Testis (tissue), 3 donors: ENCODE results near the gene ARHGAP22. TPM values are rescaled to one million over a fixed set of nuclear protein-coding genes. Genes with fewer than 3 reads are reported as not detected.

Experiments
- DNase-seq: peaks from one replicate; pipeline ENCODE4 v3.0.0-alpha.2; 2019
- H3K27ac ChIP-seq, 2 donors: fragments of 200-600 bp; sonication (generic); one replicate each; pipeline ENCODE4 v1.5.1; 2019
- H3K27me3 ChIP-seq: fragments of 200-600 bp; sonication (generic); one replicate; pipeline ENCODE4 v1.5.1; 2019
- H3K36me3 ChIP-seq: fragments of 200-600 bp; sonication (generic); one replicate; pipeline ENCODE4 v1.5.1; 2017; ENCODE audit warnings: low read depth; ENCODE audit errors: missing control alignments
- H3K4me1 ChIP-seq: fragments of 200-600 bp; sonication (generic); one replicate; pipeline ENCODE4 v1.5.1; 2019
- H3K4me3 ChIP-seq, 2 donors: fragments of 200-600 bp; sonication (generic); one replicate each; pipeline ENCODE4 v1.5.1; 2017 to 2019
- H3K9me3 ChIP-seq: fragments of 200-600 bp; sonication (generic); one replicate; pipeline ENCODE4 v1.5.1; 2017
- CTCF ChIP-seq, 3 experiments: fragments of 450-650 bp in 2 of 3; fragments of 200-600 bp in 1 of 3; sonication (generic) in 1 of 3; IDR thresholded peaks; one replicate each; pipeline ENCODE4 v1.5.1; 2016 to 2019; ENCODE audit warnings: antibody characterized with exemption in 3 of 3, mild to moderate bottlenecking in 2 of 3, moderate library complexity in 1 of 3
- POLR2A ChIP-seq: fragments of 450-650 bp; IDR thresholded peaks from one replicate; pipeline ENCODE4 v1.6.1; 2017; ENCODE audit warnings: antibody characterized with exemption, mild to moderate bottlenecking, moderate library complexity
- WGBS, 2 donors: methylation state at CpG; one replicate each; pipeline ENCODE4 v1.1.5; 2018; 5-methylcytosine and 5-hydroxymethylcytosine counted together
- intact Hi-C: fragments of 100-400 bp; cut with DNase I; formaldehyde crosslinking; loops from one replicate; pipeline ENCODE4 v1.15.1; 2023; ENCODE audit warnings: low total_unique reads
- polyA plus RNA-seq: library from polyadenylated mRNA; stranded (reverse); fragments of 350-450 nt; fragmentation: Illumina TruSeq; extraction: RNeasy Lipid Tissue Mini Kit (QIAGEN cat#74804); gene quantifications from one replicate; pipeline ENCODE4 v1.2.3, GENCODE V29; 2014; ENCODE audit warnings: low read depth, low replicate concordance; ENCODE audit not compliant: insufficient read depth
- total RNA-seq, 2 donors: library from RNA; depleted of rRNA; stranded (reverse); fragments of >200 nt; gene quantifications; one replicate each; pipeline ENCODE4 v1.2.3, GENCODE V29; 2016

Gene ARHGAP22
- total and polyA plus RNA-seq, 3 donors from 2014 or later, result 6.2 to 11.9 (median 8.8) TPM

GRCh38 chr10:48439031-48439430 is 165.8 kb downstream of the ARHGAP22 start:
- no peak for DNase-seq
- H3K9me3 ChIP-seq, result no peaks in the 10 kb centered on the region
- 89 to 96% methylated on average over 2 of the region's 2 CpGs for WGBS, 2 donors
- TF ChIP-seq CTCF (IDR thresholded peaks at IDR 0.05) (no peak), POLR2A (no peak)
- no peaks in the 10 kb centered on the region for H3K27me3 ChIP-seq
- no peaks in the 10 kb centered on the region for H3K4me1 ChIP-seq
- H3K36me3 ChIP-seq, result no peaks in the 10 kb centered on the region
- H3K4me3 ChIP-seq, result no peak overlapping the region
- intact Hi-C loops, result no loop called here
- H3K27ac ChIP-seq, result no peak overlapping the region

DNA sequence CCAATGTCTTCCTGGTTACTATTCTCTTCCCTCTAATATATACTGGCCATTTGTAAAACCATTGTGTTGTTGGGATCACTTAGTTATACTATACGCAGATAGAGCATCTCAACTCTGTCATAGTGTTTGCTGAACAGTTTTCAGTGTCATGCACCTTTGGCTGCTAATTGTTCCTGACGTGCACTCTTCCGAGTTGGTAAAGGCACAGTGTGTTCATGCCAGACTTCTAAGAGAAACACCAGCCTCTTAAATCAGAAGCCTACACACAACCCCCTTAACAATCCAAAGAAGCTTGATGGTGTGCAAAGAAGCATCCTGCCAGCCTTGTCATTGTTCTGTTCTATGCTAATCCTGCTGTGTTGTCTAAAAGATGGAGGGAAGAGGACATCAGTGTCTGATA is 167.3 kb downstream of the ARHGAP22 start:
- no peak overlapping the region for H3K4me3 ChIP-seq
- H3K9me3 ChIP-seq, result no peaks in the 10 kb centered on the region
- WGBS, 2 donors, result 82 to 86% methylated on average over 3 of the region's 3 CpGs
- no peaks in the 10 kb centered on the region for H3K4me1 ChIP-seq
- DNase-seq, result no peak
- intact Hi-C loops, result no loop called here
- H3K27me3 ChIP-seq, result no peaks in the 10 kb centered on the region
- no peaks in the 10 kb centered on the region for H3K36me3 ChIP-seq
- no peak overlapping the region for H3K27ac ChIP-seq
- TF ChIP-seq CTCF (IDR thresholded peaks at IDR 0.05), result no peak
- no peak for TF ChIP-seq POLR2A

DNA sequence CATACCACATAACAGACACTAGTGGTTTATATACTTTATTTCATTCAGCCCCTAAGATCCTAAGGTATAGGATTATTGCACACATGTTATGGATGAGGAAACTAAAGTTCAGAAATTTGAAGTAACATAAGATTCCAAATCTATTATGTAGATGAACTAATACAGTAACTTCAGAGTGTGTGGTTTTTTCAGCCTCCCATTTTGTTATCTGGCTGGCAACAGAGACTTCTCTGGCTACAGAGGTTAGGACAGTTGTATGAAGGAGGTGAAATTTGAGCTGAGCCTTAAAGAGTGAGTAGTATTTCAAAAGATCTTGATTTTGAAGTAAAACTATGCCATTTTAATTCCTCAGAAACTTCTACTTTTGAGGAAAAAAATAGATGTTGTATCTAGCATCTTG is 173.0 kb downstream of the ARHGAP22 start:
- intact Hi-C loops, result no loop called here
- no peaks in the 10 kb centered on the region for H3K4me1 ChIP-seq
- H3K9me3 ChIP-seq, result no peaks in the 10 kb centered on the region
- H3K27me3 ChIP-seq, result no peaks in the 10 kb centered on the region
- DNase-seq, result no peak
- H3K36me3 ChIP-seq, result no peaks in the 10 kb centered on the region
- H3K27ac ChIP-seq, result no peak overlapping the region
- TF ChIP-seq CTCF (IDR thresholded peaks at IDR 0.05) (no peak), POLR2A (no peak)
- no peak overlapping the region for H3K4me3 ChIP-seq

DNA sequence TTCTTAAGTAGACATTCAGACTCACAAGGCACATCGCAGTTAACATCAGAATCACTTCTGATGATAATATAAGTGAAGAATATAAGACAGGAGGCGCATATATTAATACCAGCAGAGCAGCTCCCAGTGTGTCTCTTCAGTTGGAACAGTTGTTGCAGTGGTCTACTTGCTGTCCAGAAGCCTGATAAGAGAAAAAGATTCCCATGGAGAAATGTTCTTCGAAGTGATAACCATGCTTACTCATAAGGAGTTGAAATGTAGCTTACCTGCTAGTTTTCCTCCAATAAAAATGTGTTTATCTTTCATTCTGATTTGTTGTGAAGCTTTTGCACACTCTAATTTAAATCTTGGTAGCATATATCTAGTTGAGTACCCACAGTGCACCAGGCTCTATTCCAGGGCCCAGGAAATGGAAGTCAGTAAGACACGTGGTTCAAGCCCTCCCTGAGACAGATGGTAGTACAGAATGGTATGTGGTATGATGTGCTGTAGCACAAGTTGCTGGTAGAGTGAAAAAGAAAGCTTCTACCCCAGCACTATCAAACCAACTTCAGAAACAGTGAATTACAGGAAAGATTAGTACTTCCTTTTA is 174.4 kb downstream of the ARHGAP22 start:
- no peak for TF ChIP-seq POLR2A
- no peak for TF ChIP-seq CTCF (IDR thresholded peaks at IDR 0.05)
- WGBS, 2 donors, result 91 to 93% methylated on average over 4 of the region's 4 CpGs
- DNase-seq, result no peak
- no peak overlapping the region for H3K4me3 ChIP-seq
- H3K36me3 ChIP-seq, result no peaks in the 10 kb centered on the region
- no peak overlapping the region for H3K27ac ChIP-seq
- no peaks in the 10 kb centered on the region for H3K4me1 ChIP-seq
- no peaks in the 10 kb centered on the region for H3K9me3 ChIP-seq
- intact Hi-C loops, result no loop called here
- H3K27me3 ChIP-seq, result no peaks in the 10 kb centered on the region

- WGBS, 2 donors, result 72 to 74% methylated on average over 1 of the region's 1 CpG
- no peaks in the 10 kb centered on the region for H3K4me1 ChIP-seq
- no peaks in the 10 kb centered on the region for H3K9me3 ChIP-seq
- no peaks in the 10 kb centered on the region for H3K36me3 ChIP-seq
- H3K27ac ChIP-seq, result no peak overlapping the region
- no peak for DNase-seq
- no peaks in the 10 kb centered on the region for H3K27me3 ChIP-seq
- H3K4me3 ChIP-seq, result no peak overlapping the region
- TF ChIP-seq CTCF (IDR thresholded peaks at IDR 0.05) (no peak), POLR2A (no peak)
- intact Hi-C loops, result no loop called here
Measured at GRCh38 chr10:48429309-48429708, 175.6 kb downstream of the ARHGAP22 start.
